Breast epithelium (tissue), 4 donors: ENCODE data around the gene CPSF3. TPM values are rescaled to one million over a fixed set of nuclear protein-coding genes. Genes with fewer than 3 reads are reported as not detected.
A peak's percentile ranks its signal among the peaks of the same experiment; 100 is the strongest.
"Not testable (repeated sequence)": the region's sequence is repeated elsewhere in the genome, so short reads cannot be mapped to it uniquely, and the experiment has no call there.

Experiments used
- DNase-seq, 2 donors: peaks; one replicate each; pipeline ENCODE4 v3.0.0-alpha.2; 2019; ENCODE audit warnings: low spot score in 2 of 2
- H3K27ac ChIP-seq, 2 donors: fragments of 200-600 bp; sonication (generic) in 1 of 2; one replicate each; pipeline ENCODE4 v1.5.1; 2016 to 2019; ENCODE audit warnings: mild to moderate bottlenecking in 1 of 2
- H3K27me3 ChIP-seq, 2 donors: fragments of 200-600 bp; sonication (generic) in 1 of 2; one replicate each; pipeline versions ENCODE4 v1.5.1 to v1.6.0; 2017 to 2019; ENCODE audit warnings: control low read depth in 1 of 2, mild to moderate bottlenecking in 1 of 2
- H3K36me3 ChIP-seq: fragments of 200-600 bp; one replicate; pipeline ENCODE4 v1.5.1; 2019
- H3K4me1 ChIP-seq, 2 donors: fragments of 200-600 bp; sonication (generic); one replicate each; pipeline ENCODE4 v1.5.1; 2016 to 2019; ENCODE audit warnings: control low read depth in 1 of 2
- H3K4me3 ChIP-seq, 3 donors: fragments of 200-600 bp; sonication (generic); 1 replicate in 2 of 3; 2 replicates in 1 of 3; pipeline ENCODE4 v1.5.1; 2016 to 2019; ENCODE audit warnings: mild to moderate bottlenecking in 3 of 3, moderate library complexity in 2 of 3
- H3K9me3 ChIP-seq, 2 donors: fragments of 200-600 bp; sonication (generic) in 1 of 2; one replicate each; pipeline ENCODE4 v1.5.1; 2016 to 2019; ENCODE audit warnings: control low read depth in 1 of 2
- CTCF ChIP-seq, 3 donors: fragments of 450-650 bp; IDR thresholded peaks; one replicate each; pipeline ENCODE4 v1.5.1; 2016 to 2017; ENCODE audit warnings: antibody characterized with exemption in 3 of 3, mild to moderate bottlenecking in 3 of 3, moderate library complexity in 3 of 3
- POLR2A ChIP-seq: fragments of 450-650 bp; IDR thresholded peaks from one replicate; pipeline ENCODE4 v1.6.1; 2016; ENCODE audit warnings: antibody characterized with exemption, mild to moderate bottlenecking, moderate library complexity
- POLR2AphosphoS5 ChIP-seq, 3 donors: sonication (generic); formaldehyde crosslinking; IDR thresholded peaks; one replicate each; pipeline ENCODE4 v1.6.1; 2017; ENCODE audit warnings: antibody characterized with exemption in 3 of 3
- intact Hi-C: fragments of 100-400 bp; cut with DNase I; formaldehyde crosslinking; loops from one replicate; pipeline ENCODE4 v1.15.1; 2023; ENCODE audit warnings: low total_unique reads
- total RNA-seq, 3 donors: library from RNA; depleted of rRNA; stranded (reverse); fragments of >200 nt; gene quantifications; one replicate each; pipeline ENCODE4 v1.1.0, GENCODE V29; 2016

CPSF3 gene
- total RNA-seq, 3 donors from 2014 or later, result 18.1 to 26.2 (median 23.1) TPM

GRCh38 chr2:9390991-9391390, 32.5 kb upstream of the CPSF3 start:
- Histone ChIP-seq H3K9me3 (no peaks in the 10 kb centered on the region), H3K27me3 (no peaks in the 10 kb centered on the region), H3K4me1 (no peaks in the 10 kb centered on the region), H3K27ac (no peak overlapping the region), H3K36me3 (no peaks in the 10 kb centered on the region), H3K4me3 (no peak overlapping the region)
- DNase-seq, result no peak
- no peak for TF ChIP-seq POLR2A
- intact Hi-C loops, result no loop called here

DNA sequence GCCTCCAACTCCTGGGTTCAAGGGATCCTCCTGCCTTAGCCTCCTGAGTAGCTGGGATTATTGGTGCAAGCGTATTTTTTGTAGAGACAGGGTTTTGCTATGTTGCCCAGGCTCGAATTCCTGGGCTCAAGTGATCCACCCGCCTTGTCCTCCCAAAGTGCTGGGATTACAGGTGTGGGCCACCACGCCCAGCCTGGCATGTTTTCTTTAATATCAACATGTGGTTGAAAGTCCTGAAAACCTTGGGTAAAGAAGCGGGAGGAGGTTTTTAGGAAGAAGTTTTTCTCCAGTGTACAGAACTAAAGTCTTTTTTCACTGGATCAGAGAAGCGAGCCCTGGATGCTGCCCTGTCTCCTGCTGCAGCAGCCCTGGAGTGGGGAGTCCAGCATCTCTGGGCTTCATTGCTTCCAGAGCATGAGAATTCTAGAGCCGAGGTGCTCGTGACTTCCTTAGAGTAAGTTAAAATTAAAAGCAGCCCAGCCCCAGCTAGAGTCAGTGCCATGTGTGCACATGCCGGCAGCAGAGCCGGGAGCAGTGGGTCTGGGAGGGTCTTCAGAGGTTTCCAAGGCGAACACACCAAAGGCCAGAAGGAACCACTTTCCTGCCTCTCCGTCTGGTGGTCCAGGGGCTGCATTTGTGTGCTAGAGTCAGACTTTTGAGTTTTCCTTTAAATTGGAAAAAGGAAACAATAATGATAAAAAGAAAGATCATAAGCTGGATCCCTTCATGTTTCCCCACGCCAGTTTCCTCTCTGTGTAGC, 31.3 kb upstream of the CPSF3 start:
- no peaks in the 10 kb centered on the region for H3K36me3 ChIP-seq
- peak overlapping the region; percentile 70 to 88 for H3K27ac ChIP-seq
- no peaks in the 10 kb centered on the region for H3K27me3 ChIP-seq
- H3K9me3 ChIP-seq, result no peaks in the 10 kb centered on the region
- no peak overlapping the region for H3K4me3 ChIP-seq
- no peak for TF ChIP-seq POLR2AphosphoS5 (IDR thresholded peaks at IDR 0.05)
- TF ChIP-seq CTCF (IDR thresholded peaks at IDR 0.05), result no peak
- TF ChIP-seq POLR2A, result no peak
- DNase-seq, result no peak
- intact Hi-C loops, result no loop called here
- H3K4me1 ChIP-seq, result no peaks in the 10 kb centered on the region

- no peak overlapping the region for H3K4me3 ChIP-seq
- peak overlapping the region; percentile 70 to 88 for H3K27ac ChIP-seq
- no peaks in the 10 kb centered on the region for H3K9me3 ChIP-seq
- H3K27me3 ChIP-seq, result no peaks in the 10 kb centered on the region
- TF ChIP-seq POLR2AphosphoS5 (IDR thresholded peaks at IDR 0.05) (no peak), CTCF (IDR thresholded peaks at IDR 0.05) (no peak), POLR2A (no peak)
- H3K4me1 ChIP-seq, result no peaks in the 10 kb centered on the region
- no peak for DNase-seq
- intact Hi-C loops, result no loop called here
- H3K36me3 ChIP-seq, result no peaks in the 10 kb centered on the region
These were observed 30.3 kb upstream of the CPSF3 start for GRCh38 chr2:9392898-9393765.

DNA sequence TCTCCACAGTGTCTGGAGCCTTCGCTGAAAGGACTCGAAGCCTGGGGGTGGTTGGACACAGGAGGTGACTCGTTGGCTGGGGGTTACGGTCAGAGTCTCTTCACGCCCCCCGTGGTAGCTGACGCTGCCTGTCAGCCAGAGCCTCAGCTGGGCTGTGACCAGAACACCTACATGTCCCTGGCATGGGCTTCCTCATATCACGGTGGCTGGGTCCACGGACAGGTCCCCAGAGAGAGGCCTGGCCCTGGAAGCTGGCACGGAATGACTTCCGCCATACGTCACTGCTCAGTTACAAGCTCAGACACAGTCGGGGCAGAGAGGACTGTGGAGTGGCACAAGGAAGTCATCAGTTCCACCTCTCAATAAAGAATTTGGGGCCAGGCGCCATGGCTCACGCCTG, 28.6 kb upstream of the CPSF3 start:
- intact Hi-C loops, result no loop called here
- no peaks in the 10 kb centered on the region for H3K36me3 ChIP-seq

DNA sequence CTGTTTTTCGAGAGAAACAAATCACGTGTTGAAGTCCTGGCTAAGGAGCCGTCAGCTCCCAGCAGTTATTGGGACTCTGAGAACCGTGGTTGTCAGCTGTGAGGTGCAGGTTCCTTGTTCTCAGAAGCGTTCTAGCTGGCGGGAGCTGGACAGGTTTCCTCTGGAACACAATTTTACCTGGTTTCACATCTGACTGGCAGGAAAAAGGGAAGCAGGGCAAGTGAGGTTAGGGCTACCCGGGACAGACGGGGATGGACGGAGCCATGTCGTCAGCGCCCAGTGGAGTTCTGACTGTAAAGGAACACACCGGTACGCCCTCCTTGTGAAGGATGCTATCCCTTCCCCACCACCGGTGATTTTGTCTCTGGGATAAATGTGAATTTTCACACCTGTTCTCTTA, 26.3 kb upstream of the CPSF3 start:
- TF ChIP-seq CTCF (IDR thresholded peaks at IDR 0.05) (no peak), POLR2A (no peak), POLR2AphosphoS5 (IDR thresholded peaks at IDR 0.05) (no peak)
- H3K27ac ChIP-seq, result no peak overlapping the region
- H3K4me1 ChIP-seq, result no peaks in the 10 kb centered on the region
- intact Hi-C loops, result no loop called here
- DNase-seq, result no peak
- no peaks in the 10 kb centered on the region for H3K9me3 ChIP-seq
- no peaks in the 10 kb centered on the region for H3K36me3 ChIP-seq
- H3K27me3 ChIP-seq, result no peaks in the 10 kb centered on the region
- H3K4me3 ChIP-seq, result no peak overlapping the region

More for the DNA sequence above, 28.6 kb upstream of the CPSF3 start:
- no peaks in the 10 kb centered on the region for H3K9me3 ChIP-seq
- H3K4me1 ChIP-seq, result no peaks in the 10 kb centered on the region
- no peak for DNase-seq
- TF ChIP-seq POLR2AphosphoS5 (IDR thresholded peaks at IDR 0.05) (no peak), POLR2A (no peak), CTCF (IDR thresholded peaks at IDR 0.05) (no peak)
- H3K4me3 ChIP-seq, result no peak overlapping the region
- no peak overlapping the region for H3K27ac ChIP-seq
- H3K27me3 ChIP-seq, result no peaks in the 10 kb centered on the region

DNA sequence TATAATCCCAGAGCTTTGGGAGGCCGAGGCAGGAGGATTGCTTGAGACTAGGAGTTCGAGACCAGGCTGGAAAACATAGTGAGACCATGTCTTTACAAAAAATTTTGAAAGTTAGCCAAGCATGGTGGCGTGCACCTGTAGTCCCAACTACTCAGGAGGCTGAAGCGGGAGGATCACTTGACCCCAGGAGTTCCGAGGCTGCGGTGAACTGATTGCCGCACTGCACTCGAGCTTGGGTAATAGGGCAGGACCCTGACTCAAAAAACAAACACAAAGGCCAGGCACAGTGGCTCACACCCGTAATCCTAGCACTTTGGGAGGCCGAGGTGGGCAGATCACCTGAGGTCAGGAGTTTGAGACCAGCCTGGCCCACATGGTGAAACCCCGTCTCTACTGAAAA, 25.2 kb upstream of the CPSF3 start:
- H3K9me3 ChIP-seq, H3K4me1 ChIP-seq, H3K36me3 ChIP-seq, H3K27me3 ChIP-seq, H3K4me3 ChIP-seq, DNase-seq, intact Hi-C loops: not testable (repeated sequence)
- peak overlapping the region; percentile 63 to 85 for H3K27ac ChIP-seq
